HUES64 (cell line): ENCODE measurements around the gene COX7A1.

Source experiments
- H3K27ac ChIP-seq: 2 replicates; pipeline ENCODE4 v1.7.0; 2013; ENCODE audit warnings: low read depth, low read length, inconsistent platforms
- H3K27me3 ChIP-seq: 2 replicates; pipeline ENCODE4 v1.6.1; 2013; ENCODE audit warnings: mild to moderate bottlenecking, low read length; ENCODE audit not compliant: insufficient read depth
- H3K36me3 ChIP-seq: 2 replicates; pipeline ENCODE4 v1.6.1; 2013; ENCODE audit warnings: mild to moderate bottlenecking, low read length; ENCODE audit not compliant: insufficient read depth
- H3K4me1 ChIP-seq: 2 replicates; pipeline ENCODE4 v1.6.1; 2013; ENCODE audit warnings: mild to moderate bottlenecking, low read length, moderate library complexity; ENCODE audit not compliant: insufficient read depth
- H3K4me3 ChIP-seq: 2 replicates; pipeline ENCODE4 v1.5.1; 2013; ENCODE audit warnings: mild to moderate bottlenecking, low read length, moderate library complexity
- H3K9ac ChIP-seq: 2 replicates; pipeline ENCODE4 v1.6.1; 2013; ENCODE audit warnings: mild to moderate bottlenecking, low read depth, low read length
- H3K9me3 ChIP-seq: 2 replicates; pipeline ENCODE4 v1.6.1; 2013; ENCODE audit warnings: low read depth, low read length; ENCODE audit not compliant: insufficient read depth
- WGBS: fragments of 150-250, 120-280 bp; methylation state at CpG from one replicate; pipeline ENCODE4 v1.1.7; 2013; ENCODE audit warnings: missing lambda C conversion rate; 5-methylcytosine and 5-hydroxymethylcytosine counted together

The COX7A1 gene

DNA sequence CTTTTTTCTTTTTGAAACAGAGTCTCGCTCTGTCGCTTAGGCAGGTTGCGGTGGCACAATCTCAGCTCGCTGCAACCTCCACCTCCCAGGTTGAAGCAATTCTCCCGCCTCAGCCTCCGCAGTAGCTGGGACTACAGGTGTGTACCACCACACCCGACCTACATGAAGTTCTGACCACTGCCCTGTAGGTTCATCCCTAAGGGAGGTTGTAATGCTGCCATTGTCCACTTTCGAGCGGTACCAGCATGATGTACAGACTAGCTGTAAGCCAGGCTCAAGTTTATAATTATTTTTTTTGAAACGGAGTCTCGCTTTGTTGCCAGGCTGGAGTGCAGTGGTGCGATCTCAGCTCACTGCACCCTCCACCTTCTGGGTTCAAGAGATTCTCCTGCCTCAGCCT is 11.6 kb upstream of the COX7A1 start:
- 97% methylated on average over 12 of the region's 12 CpGs for WGBS
- no peaks in the 10 kb centered on the region for H3K9me3 ChIP-seq
- no peak overlapping the region for H3K4me3 ChIP-seq
- no peaks in the 10 kb centered on the region for H3K27me3 ChIP-seq
- H3K9ac ChIP-seq = no peak overlapping the region
- no peak overlapping the region for H3K27ac ChIP-seq
- H3K4me1 ChIP-seq = peaks cover 14% of the 10 kb centered on the region; the same call in 1 of the 2 replicates
- peaks cover 7% of the 10 kb centered on the region; the same call in 1 of the 2 replicates for H3K36me3 ChIP-seq

DNA sequence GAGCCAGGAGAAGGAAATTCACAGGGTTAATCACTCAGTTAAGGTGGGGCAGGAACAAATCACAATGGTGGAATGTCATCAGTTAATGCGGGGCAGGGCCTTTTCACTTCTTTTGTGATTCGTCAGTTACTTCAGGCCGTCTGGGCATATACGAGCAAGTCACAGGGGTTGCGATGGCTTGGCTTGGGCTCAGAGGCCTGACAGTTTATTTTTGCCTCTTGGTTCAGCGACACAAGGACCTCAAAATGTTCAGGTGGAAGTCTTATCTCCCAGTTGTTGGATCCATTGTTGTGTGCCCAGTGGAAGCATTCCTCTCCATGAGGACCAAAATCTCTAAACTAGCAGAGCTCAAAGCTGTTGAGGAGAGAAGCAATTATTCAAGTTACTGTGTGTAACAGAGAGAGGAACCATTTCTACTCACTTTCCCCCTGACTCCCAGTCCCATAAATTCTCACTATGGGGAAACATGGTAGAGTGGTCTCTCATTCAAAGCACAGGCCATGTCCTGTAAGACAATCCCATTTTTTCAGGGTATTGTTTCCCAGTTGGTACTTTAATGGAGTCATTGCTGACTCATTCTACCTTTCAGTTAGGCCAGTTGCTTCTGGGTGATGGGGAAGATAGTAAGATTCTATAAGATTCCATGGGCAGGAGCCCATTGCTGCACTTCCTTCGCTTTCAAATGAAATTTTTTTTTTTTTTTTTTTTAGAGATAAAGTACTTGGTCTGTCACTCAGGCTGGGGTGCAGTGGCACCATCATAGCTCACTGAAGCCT is 8.8 kb upstream of the COX7A1 start:
- peak overlapping the region; percentile 59 for H3K27ac ChIP-seq
- peaks cover 7% of the 10 kb centered on the region; the same call in 1 of the 2 replicates for H3K36me3 ChIP-seq
- H3K27me3 ChIP-seq = no peaks in the 10 kb centered on the region
- peaks cover 14% of the 10 kb centered on the region; the same call in 1 of the 2 replicates for H3K4me1 ChIP-seq
- H3K9me3 ChIP-seq = no peaks in the 10 kb centered on the region
- no peak overlapping the region for H3K4me3 ChIP-seq
- peak overlapping the region; percentile 5; the same call in 1 of the 2 replicates for H3K9ac ChIP-seq
- 49% methylated on average over 7 of the region's 7 CpGs for WGBS

DNA sequence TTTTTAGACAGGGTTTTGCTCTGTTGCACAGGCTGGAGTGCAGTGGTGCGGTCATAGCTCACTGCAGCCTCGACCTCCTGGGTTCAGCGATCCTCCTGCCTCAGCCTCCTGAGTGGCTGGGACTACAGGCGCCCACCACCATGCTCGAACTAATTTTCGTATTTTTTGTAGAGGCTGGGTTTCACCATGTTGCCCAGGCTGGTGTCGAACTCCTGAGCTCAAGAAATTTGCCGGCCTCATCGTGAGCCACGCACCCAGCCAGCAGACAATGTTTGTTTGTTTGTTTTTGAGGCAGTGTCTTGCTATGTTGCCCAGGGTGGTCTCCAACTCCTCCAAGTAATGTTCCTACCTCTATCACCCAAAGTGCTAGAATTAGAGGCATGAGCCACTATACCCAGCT is 879 bp upstream of the COX7A1 start:
- H3K27me3 ChIP-seq = no peaks in the 10 kb centered on the region
- 96% methylated on average over 10 of the region's 10 CpGs for WGBS
- peaks cover 41% of the 10 kb centered on the region for H3K36me3 ChIP-seq
- no peak overlapping the region for H3K27ac ChIP-seq
- H3K4me1 ChIP-seq = no peaks in the 10 kb centered on the region
- no peak overlapping the region for H3K9ac ChIP-seq
- no peak overlapping the region for H3K4me3 ChIP-seq
- no peaks in the 10 kb centered on the region for H3K9me3 ChIP-seq

DNA sequence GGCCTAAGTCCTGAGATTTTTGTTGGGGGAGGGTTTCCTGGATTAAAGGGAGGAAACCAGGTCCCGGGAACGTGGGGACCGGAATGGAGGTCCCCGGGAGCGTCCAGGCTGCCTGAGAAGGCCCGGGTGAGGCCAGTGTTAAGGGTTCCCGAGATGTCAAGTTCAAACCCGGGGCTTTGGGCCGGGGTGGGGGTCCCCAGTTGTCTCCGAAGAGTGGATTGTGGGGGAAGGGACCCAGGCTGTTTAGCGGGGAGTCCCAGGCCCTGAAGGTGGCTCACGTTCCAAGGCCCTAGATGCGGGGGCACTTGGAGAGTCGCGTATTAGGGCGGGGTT is 262 bp downstream of the COX7A1 start:
- WGBS = 95% methylated on average over 16 of the region's 16 CpGs
- Histone ChIP-seq H3K9ac (no peak overlapping the region), H3K27me3 (no peaks in the 10 kb centered on the region), H3K36me3 (peaks cover 51% of the 10 kb centered on the region), H3K4me3 (no peak overlapping the region), H3K9me3 (no peaks in the 10 kb centered on the region), H3K4me1 (no peaks in the 10 kb centered on the region), H3K27ac (no peak overlapping the region)

DNA sequence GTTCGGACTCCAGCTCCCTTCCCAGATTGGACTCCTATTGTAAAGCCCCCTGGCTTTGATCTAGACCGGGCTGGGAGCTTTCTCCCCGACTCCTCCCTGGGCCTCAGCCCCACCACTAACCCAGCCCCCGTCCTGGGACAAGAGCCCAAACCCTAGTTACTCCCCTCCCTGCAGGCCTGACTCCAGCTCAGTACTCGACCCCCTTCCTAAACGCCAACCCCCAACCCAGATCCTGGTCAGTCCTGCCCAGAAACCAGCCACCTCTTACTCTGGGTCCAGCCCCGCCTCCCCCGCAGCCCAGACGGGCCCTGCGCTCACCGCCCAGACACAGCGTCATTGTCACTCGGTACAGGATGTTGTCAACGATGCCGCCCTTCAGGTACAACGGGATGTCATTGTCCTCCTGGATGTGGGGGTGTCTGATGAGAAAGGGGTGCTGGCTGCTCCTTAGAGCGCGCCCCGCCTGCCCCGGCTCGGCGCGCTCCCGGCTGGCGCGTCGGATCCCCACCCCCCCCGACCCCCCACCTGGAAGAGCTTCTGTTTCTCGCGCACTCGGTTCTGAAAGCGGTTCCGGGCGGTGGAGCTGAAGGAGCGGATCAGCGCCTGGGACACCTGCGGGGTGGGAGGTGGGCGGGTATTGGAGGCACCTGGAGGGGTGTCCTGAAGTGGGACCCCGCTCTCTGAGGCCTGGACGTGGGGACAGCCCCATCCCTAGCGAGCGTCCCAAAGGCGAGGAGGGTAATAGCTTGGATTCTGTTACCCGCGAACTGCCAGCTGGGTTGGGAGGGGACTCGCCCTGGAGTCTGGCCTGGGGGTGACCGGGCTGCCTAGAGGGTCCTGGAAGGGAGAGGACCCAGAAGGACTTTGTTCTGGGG is 866 bp downstream of the COX7A1 start:
- Histone ChIP-seq H3K4me3 (no peak overlapping the region), H3K9ac (0 out of 2 replicates have a peak overlapping the region, but pooled peaks have one; percentile 14), H3K9me3 (no peaks in the 10 kb centered on the region), H3K27me3 (no peaks in the 10 kb centered on the region), H3K27ac (no peak overlapping the region), H3K4me1 (no peaks in the 10 kb centered on the region), H3K36me3 (peaks cover 57% of the 10 kb centered on the region)
- WGBS = 93% methylated on average over 38 of the region's 47 CpGs

DNA sequence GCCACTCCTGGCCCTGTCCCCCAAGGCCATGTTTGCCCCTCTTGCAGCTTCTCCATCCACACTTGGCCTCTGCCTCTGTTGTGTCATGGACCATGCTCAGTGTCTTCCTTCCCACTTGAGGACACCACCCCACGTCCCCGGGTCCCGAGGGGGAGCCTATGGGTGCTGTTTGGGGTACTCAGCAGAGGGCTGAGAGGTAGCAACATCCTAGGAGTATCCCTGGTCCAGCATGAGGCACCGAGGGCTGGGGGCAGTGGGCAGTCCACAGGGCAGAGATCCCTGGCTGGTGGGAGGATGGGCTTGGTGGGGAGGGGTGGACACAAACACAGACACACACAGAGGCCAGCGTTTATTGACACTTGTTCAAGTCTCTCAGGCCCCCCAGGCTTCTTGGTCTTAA is 1.7 kb downstream of the COX7A1 start:
- Histone ChIP-seq H3K9ac (no peak overlapping the region), H3K27ac (no peak overlapping the region), H3K9me3 (no peaks in the 10 kb centered on the region), H3K27me3 (no peaks in the 10 kb centered on the region), H3K4me3 (no peak overlapping the region), H3K4me1 (no peaks in the 10 kb centered on the region), H3K36me3 (peaks cover 65% of the 10 kb centered on the region)
- WGBS = 89% methylated on average over 5 of the region's 5 CpGs

DNA sequence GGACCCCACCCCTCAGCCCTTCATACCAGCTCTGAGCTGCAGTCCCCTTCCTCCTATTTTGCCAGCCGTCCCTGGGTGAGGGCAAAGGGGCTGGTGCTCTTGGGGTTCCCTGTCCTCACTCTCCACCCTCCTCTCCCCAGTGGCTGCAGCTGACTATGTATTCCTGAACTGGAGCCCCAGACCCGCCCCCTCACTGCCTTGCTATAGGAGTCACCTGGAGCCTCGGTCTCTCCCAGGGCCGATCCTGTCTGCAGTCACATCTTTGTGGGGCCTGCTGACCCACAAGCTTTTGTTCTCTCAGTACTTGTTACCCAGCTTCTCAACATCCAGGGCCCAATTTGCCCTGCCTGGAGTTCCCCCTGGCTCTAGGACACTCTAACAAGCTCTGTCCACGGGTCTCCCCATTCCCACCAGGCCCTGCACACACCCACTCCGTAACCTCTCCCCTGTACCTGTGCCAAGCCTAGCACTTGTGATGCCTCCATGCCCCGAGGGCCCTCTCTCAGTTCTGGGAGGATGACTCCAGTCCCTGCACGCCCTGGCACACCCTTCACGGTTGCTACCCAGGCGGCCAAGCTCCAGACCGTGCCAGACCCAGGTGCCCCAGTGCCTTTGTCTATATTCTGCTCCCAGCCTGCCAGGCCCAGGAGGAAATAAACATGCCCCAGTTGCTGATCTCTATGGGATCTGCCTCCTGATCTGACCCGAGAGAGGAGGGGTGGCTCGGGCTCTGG is 2.4 kb downstream of the COX7A1 start:
- H3K9me3 ChIP-seq = no peaks in the 10 kb centered on the region
- H3K27me3 ChIP-seq = no peaks in the 10 kb centered on the region
- H3K27ac ChIP-seq = no peak overlapping the region
- no peak overlapping the region for H3K4me3 ChIP-seq
- WGBS = 96% methylated on average over 13 of the region's 13 CpGs
- peaks cover 73% of the 10 kb centered on the region for H3K36me3 ChIP-seq
- H3K4me1 ChIP-seq = no peaks in the 10 kb centered on the region
- no peak overlapping the region for H3K9ac ChIP-seq

DNA sequence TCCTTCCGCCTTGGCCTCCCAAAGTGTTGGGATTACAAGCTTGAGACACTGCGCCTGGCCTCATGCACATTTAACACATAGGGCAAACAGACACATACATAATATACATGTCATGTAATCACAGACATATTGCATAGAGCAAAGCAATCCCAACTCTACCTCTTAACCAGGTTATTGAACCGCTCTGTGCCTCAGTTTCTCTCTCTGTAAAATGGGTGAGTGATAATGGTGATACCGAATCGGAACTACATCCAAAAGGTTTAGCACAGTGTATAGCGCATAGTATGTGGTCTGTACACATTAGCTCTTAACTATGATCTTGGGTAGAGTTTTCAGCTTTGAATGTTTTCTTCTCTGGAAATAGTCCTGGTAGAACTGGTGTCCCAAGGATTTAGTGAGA is 7.6 kb downstream of the COX7A1 start:
- Histone ChIP-seq H3K4me1 (no peaks in the 10 kb centered on the region; the same call in 1 of the 2 replicates), H3K36me3 (peaks cover 66% of the 10 kb centered on the region), H3K9me3 (no peaks in the 10 kb centered on the region), H3K4me3 (no peak overlapping the region), H3K9ac (no peak overlapping the region), H3K27me3 (no peaks in the 10 kb centered on the region), H3K27ac (no peak overlapping the region)
- whole genome bisulfite sequencing = 98% methylated on average over 6 of the region's 6 CpGs

DNA sequence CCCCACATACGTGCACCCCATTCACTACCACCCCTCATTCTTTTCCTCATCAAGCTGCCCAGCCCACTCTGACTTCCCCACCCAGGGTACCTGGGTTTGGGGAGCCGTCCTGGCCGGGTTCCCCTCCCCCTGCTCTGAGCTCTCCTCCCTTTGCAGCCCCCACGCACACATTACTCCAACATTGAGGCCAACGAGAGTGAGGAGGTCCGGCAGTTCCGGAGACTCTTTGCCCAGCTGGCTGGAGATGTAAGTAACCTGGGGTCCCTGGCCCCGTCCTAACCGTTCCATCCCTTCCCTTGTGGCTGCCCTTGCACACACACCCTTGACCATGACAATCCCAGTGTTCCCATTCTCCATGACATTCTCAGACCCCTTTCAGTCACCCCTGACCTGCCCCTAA is 9.8 kb downstream of the COX7A1 start:
- WGBS = 97% methylated on average over 9 of the region's 9 CpGs
- H3K27ac ChIP-seq = no peak overlapping the region
- no peak overlapping the region for H3K4me3 ChIP-seq
- H3K9ac ChIP-seq = no peak overlapping the region
- H3K4me1 ChIP-seq = no peaks in the 10 kb centered on the region; the same call in 1 of the 2 replicates
- no peaks in the 10 kb centered on the region for H3K27me3 ChIP-seq
- H3K36me3 ChIP-seq = peaks cover 47% of the 10 kb centered on the region
- H3K9me3 ChIP-seq = no peaks in the 10 kb centered on the region

DNA sequence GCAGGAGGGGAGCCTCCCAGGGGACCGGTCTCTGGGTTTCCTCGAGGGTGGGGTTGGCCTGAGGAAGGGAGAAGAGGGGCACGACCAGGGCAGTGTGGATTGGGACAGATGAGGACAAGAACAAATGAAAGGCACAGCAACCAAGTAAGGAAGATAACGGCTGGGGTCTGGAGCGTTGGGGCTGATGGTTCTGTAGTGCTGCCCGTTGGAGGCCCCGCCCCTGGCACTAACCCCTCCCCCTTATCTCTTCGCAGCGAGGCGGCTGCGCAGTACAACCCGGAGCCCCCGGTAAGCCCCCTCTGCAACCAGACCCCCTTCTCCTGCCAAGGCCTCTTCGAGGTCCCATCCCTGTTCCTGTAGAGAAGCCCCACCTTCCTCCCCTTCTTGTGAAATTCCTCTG is 10.2 kb downstream of the COX7A1 start:
- WGBS = 96% methylated on average over 14 of the region's 14 CpGs
- H3K9me3 ChIP-seq = no peaks in the 10 kb centered on the region

More for the DNA sequence above, 10.2 kb downstream of the COX7A1 start:
- H3K9ac ChIP-seq = no peak overlapping the region
- peaks cover 44% of the 10 kb centered on the region for H3K36me3 ChIP-seq
- H3K4me3 ChIP-seq = peak overlapping the region; percentile 51
- no peak overlapping the region for H3K27ac ChIP-seq
- H3K27me3 ChIP-seq = no peaks in the 10 kb centered on the region
- H3K4me1 ChIP-seq = no peaks in the 10 kb centered on the region; the same call in 1 of the 2 replicates
